Muscle layer of duodenum (tissue), 2 donors: ENCODE data around the gene ZBTB21.

Source experiments
- H3K27ac ChIP-seq: one replicate; pipeline ENCODE4 v1.7.0; 2013; ENCODE audit warnings: mild to moderate bottlenecking, low read length
- H3K27me3 ChIP-seq: one replicate; pipeline ENCODE4 v1.7.0; 2013; ENCODE audit warnings: low read depth, mild to moderate bottlenecking, control low read depth, low read length
- H3K36me3 ChIP-seq, 2 donors: one replicate each; pipeline ENCODE4 v1.7.0; 2013; ENCODE audit warnings: low read length in 2 of 2, control low read depth in 1 of 2, mild to moderate bottlenecking in 1 of 2; ENCODE audit not compliant: insufficient read depth in 2 of 2, control insufficient read depth in 1 of 2
- H3K4me1 ChIP-seq, 2 donors: one replicate each; pipeline ENCODE4 v1.7.0; 2013; ENCODE audit warnings: low read length in 2 of 2, mild to moderate bottlenecking in 2 of 2, control low read depth in 1 of 2, moderate library complexity in 1 of 2; ENCODE audit not compliant: insufficient read depth in 2 of 2, control insufficient read depth in 1 of 2
- H3K4me3 ChIP-seq, 2 donors: one replicate each; pipeline ENCODE4 v1.7.0; 2013; ENCODE audit warnings: low read length in 2 of 2, low read depth in 1 of 2, mild to moderate bottlenecking in 1 of 2
- H3K9me3 ChIP-seq, 2 donors: one replicate each; pipeline ENCODE4 v1.7.0; 2013; ENCODE audit warnings: low read length in 2 of 2, control low read depth in 1 of 2, mild to moderate bottlenecking in 1 of 2; ENCODE audit not compliant: control insufficient read depth in 1 of 2
- donor health status: healthy.

ZBTB21 gene

GRCh38 chr21:42039470-42039901 is 29.3 kb upstream of the ZBTB21 start:
- H3K9me3 ChIP-seq = no peaks in the 10 kb centered on the region
- no peaks in the 10 kb centered on the region for H3K27me3 ChIP-seq
- no peak overlapping the region for H3K4me3 ChIP-seq
- peaks cover 0 to 14% of the 10 kb centered on the region in 2 donors for H3K4me1 ChIP-seq
- H3K36me3 ChIP-seq = no peaks in the 10 kb centered on the region
- no peak overlapping the region for H3K27ac ChIP-seq

- Histone ChIP-seq H3K9me3 (no peaks in the 10 kb centered on the region), H3K4me1 (peaks cover 0 to 14% of the 10 kb centered on the region in 2 donors), H3K27me3 (no peaks in the 10 kb centered on the region), H3K27ac (no peak overlapping the region), H3K4me3 (no peak overlapping the region), H3K36me3 (no peaks in the 10 kb centered on the region)
Measured at GRCh38 chr21:42038826-42039425, 28.8 kb upstream of the ZBTB21 start.

- Histone ChIP-seq H3K4me3 (no peak overlapping the region), H3K4me1 (peaks cover 0 to 14% of the 10 kb centered on the region in 2 donors)
Measured at GRCh38 chr21:42038393-42038792, 28.2 kb upstream of the ZBTB21 start.

GRCh38 chr21:42037943-42038342 is 27.8 kb upstream of the ZBTB21 start:
- no peaks in the 10 kb centered on the region for H3K27me3 ChIP-seq
- H3K36me3 ChIP-seq = no peaks in the 10 kb centered on the region
- no peaks in the 10 kb centered on the region for H3K9me3 ChIP-seq
- H3K27ac ChIP-seq = no peak overlapping the region
- no peak overlapping the region for H3K4me3 ChIP-seq
- H3K4me1 ChIP-seq = peaks cover 0 to 14% of the 10 kb centered on the region in 2 donors

More at GRCh38 chr21:42038393-42038792, 28.2 kb upstream of the ZBTB21 start:
- Histone ChIP-seq H3K36me3 (no peaks in the 10 kb centered on the region), H3K27ac (no peak overlapping the region), H3K27me3 (no peaks in the 10 kb centered on the region), H3K9me3 (no peaks in the 10 kb centered on the region)

GRCh38 chr21:42037516-42037915 is 27.4 kb upstream of the ZBTB21 start:
- Histone ChIP-seq H3K27me3 (no peaks in the 10 kb centered on the region), H3K36me3 (no peaks in the 10 kb centered on the region), H3K27ac (no peak overlapping the region), H3K9me3 (no peaks in the 10 kb centered on the region), H3K4me3 (no peak overlapping the region), H3K4me1 (peaks cover 0 to 14% of the 10 kb centered on the region in 2 donors)

GRCh38 chr21:42036313-42036712 is 26.2 kb upstream of the ZBTB21 start:
- no peak overlapping the region for H3K4me3 ChIP-seq
- H3K4me1 ChIP-seq = peaks cover 0 to 14% of the 10 kb centered on the region in 2 donors
- no peak overlapping the region for H3K27ac ChIP-seq
- no peaks in the 10 kb centered on the region for H3K36me3 ChIP-seq
- H3K9me3 ChIP-seq = no peaks in the 10 kb centered on the region
- H3K27me3 ChIP-seq = no peaks in the 10 kb centered on the region

GRCh38 chr21:42032968-42033367 is 22.8 kb upstream of the ZBTB21 start:
- no peaks in the 10 kb centered on the region for H3K36me3 ChIP-seq
- no peaks in the 10 kb centered on the region for H3K4me1 ChIP-seq
- no peaks in the 10 kb centered on the region for H3K27me3 ChIP-seq
- H3K9me3 ChIP-seq = no peaks in the 10 kb centered on the region
- no peak overlapping the region for H3K27ac ChIP-seq
- no peak overlapping the region for H3K4me3 ChIP-seq

GRCh38 chr21:42032266-42032665 is 22.1 kb upstream of the ZBTB21 start:
- H3K4me3 ChIP-seq = no peak overlapping the region
- H3K27ac ChIP-seq = no peak overlapping the region
- no peaks in the 10 kb centered on the region for H3K36me3 ChIP-seq
- H3K9me3 ChIP-seq = no peaks in the 10 kb centered on the region
- H3K4me1 ChIP-seq = no peaks in the 10 kb centered on the region
- no peaks in the 10 kb centered on the region for H3K27me3 ChIP-seq

GRCh38 chr21:42031816-42032215 is 21.7 kb upstream of the ZBTB21 start:
- H3K36me3 ChIP-seq = no peaks in the 10 kb centered on the region
- no peak overlapping the region for H3K27ac ChIP-seq
- no peak overlapping the region for H3K4me3 ChIP-seq
- no peaks in the 10 kb centered on the region for H3K4me1 ChIP-seq
- H3K9me3 ChIP-seq = no peaks in the 10 kb centered on the region
- no peaks in the 10 kb centered on the region for H3K27me3 ChIP-seq

- Histone ChIP-seq H3K27ac (no peak overlapping the region), H3K9me3 (no peaks in the 10 kb centered on the region), H3K4me1 (no peaks in the 10 kb centered on the region), H3K4me3 (no peak overlapping the region), H3K27me3 (no peaks in the 10 kb centered on the region), H3K36me3 (no peaks in the 10 kb centered on the region)
Measured at GRCh38 chr21:42031241-42031640, 21.1 kb upstream of the ZBTB21 start.

GRCh38 chr21:42030311-42030710 is 20.2 kb upstream of the ZBTB21 start:
- H3K4me3 ChIP-seq = no peak overlapping the region
- H3K4me1 ChIP-seq = peaks cover 0 to 4% of the 10 kb centered on the region in 2 donors
- no peaks in the 10 kb centered on the region for H3K9me3 ChIP-seq
- no peak overlapping the region for H3K27ac ChIP-seq
- H3K27me3 ChIP-seq = no peaks in the 10 kb centered on the region
- no peaks in the 10 kb centered on the region for H3K36me3 ChIP-seq

GRCh38 chr21:42028766-42029425 is 18.7 kb upstream of the ZBTB21 start:
- H3K4me1 ChIP-seq = peaks cover 0 to 4% of the 10 kb centered on the region in 2 donors
- H3K4me3 ChIP-seq = no peak overlapping the region
- H3K9me3 ChIP-seq = no peaks in the 10 kb centered on the region
- H3K27ac ChIP-seq = no peak overlapping the region
- no peaks in the 10 kb centered on the region for H3K27me3 ChIP-seq
- H3K36me3 ChIP-seq = no peaks in the 10 kb centered on the region
